GM19455 (cell line): Measurements from ENCODE around the gene CHN2.
"Not testable (repeated sequence)": the region's sequence is repeated elsewhere in the genome, so short reads cannot be mapped to it uniquely, and the experiment has no call there.

ENCODE experiments used
- ATAC-seq: cut with Tn5 transposase; IDR thresholded peaks from one replicate; pipeline ENCODE4 v1.9.1; 2021; ENCODE audit not compliant: unreplicated experiment

CHN2 gene

DNA sequence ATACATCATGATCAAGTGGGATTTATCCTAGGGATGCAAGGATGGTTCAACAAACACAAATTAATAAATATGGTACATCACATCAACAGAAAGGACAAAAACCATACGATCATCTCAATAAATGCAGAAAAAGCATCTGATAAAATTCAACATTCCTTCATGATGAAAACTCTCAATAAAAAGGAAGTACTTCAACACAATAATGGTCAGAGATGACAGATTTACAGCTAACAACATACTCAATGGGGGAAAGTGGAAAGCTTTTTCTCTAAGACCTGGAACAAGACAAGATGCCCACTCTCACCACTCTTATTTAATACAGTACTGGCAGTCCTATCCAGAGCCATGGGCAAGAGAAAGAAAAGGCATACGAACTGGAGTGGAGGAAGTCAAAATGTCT, 329.2 kb downstream of the CHN2 start:
- no peak for ATAC-seq

DNA sequence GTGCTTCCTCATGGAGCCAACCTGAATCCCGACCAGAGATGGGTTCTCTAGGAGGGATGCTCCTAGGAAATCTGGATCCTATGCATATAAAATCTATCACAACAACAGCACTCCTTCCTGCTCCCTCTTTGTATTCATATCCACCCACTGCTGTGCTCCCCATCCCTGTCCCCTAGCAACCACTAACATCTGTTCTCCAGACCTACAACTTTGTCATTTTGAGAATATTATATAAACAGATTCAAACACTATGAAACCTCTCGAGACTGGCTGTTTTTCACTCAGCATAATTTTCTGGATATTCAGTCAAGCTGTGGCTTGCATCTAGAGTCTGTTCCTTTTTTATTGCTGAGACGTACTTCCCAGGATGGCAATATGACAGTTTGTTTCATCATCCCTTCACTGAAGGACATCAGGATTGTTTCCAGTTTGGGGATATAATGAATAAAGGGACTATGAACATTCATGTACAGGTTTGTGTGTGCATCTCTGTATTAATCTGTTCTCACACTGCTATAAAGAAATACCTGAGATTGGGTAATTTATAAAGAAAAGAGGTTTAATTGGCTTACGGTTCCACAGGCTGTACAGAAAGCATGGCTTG, 333.0 kb downstream of the CHN2 start:
- ATAC-seq: no peak

DNA sequence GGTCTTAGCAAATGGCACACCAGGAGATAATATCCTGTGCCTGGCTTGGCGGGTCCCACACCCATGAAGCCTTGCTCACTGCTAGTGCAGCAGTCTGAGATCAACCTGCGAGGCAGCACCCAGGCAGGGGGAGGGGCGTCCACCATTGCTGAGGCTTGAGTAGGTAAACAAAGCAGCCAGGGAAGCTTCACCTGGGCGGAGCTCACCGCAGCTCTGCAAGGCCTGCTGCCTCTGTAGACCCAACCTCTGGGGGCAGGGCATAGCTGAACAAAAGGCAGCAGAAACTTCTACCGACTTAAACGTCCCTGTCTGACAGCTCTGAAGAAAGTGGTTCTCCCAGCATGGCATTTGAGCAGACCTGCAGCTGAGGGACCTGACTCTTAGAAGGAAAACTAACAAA, 334.0 kb downstream of the CHN2 start:
- ATAC-seq: not testable (repeated sequence)
